Measurements from ENCODE around the gene PKP1. TPM values are rescaled to one million over a fixed set of nuclear protein-coding genes. Genes with fewer than 3 reads are reported as not detected.

The PKP1 gene
- polyA plus RNA-seq, 3 donors, result not detected

DNA sequence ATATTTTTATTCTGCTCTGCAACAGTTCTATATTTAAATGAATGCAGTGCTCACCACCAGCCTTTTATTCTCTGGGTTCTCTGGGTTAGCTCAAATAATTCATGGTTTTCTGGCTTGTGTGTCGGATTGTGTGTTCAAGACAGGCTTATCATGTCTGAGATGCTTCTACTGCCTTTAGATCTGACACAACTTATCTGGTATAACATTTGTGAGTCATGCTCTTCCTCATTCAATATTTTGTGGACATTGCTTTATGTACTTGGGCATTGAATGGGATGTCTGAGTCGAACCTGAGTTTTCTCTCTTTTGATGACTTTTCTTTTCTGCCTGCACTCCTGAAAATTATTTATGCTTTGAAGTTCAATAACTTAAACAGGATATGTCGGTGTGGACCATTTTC, 17.6 kb upstream of the PKP1 start:
- Histone ChIP-seq H2AFZ (ENCODE audit: insufficient read depth, low read depth, low read length, poor library complexity, severe bottlenecking) (no peak overlapping the region), H3K36me3 (replicated peaks in 1 of 2; ENCODE audit: control insufficient read depth in 1 of 2, insufficient read depth in 2 of 2, low read length in 2 of 2) (no peaks in the 10 kb centered on the region), H3K4me1 (ENCODE audit: control insufficient read depth in 1 of 2, insufficient read depth in 2 of 2, low read length in 2 of 2) (no peaks in the 10 kb centered on the region), H3K9ac (ENCODE audit: insufficient read depth, low read length, poor library complexity, severe bottlenecking) (no peak overlapping the region), H3K4me3 (replicated peaks in 1 of 3; ENCODE audit: low read depth in 2 of 3, low read length in 3 of 3) (no peak overlapping the region), H3K9me3 (replicated peaks in 1 of 2; ENCODE audit: control insufficient read depth in 1 of 2, insufficient read depth in 1 of 2, low read length in 2 of 2) (no peaks in the 10 kb centered on the region), H3K79me2 (ENCODE audit: insufficient read depth, low read length) (no peaks in the 10 kb centered on the region), H3K27me3 (ENCODE audit: control insufficient read depth in 2 of 2, insufficient read depth in 2 of 2, low read length in 2 of 2) (peaks cover 0 to 5% of the 10 kb centered on the region in 2 donors), H3K27ac (ENCODE audit: low read depth in 1 of 2, low read length in 2 of 2) (no peak overlapping the region), H4K20me1 (ENCODE audit: insufficient read depth, low read length) (no peaks in the 10 kb centered on the region), H3K4me2 (replicated peaks; ENCODE audit: extremely low read depth, low read length, poor library complexity, severe bottlenecking) (no peak overlapping the region)
- DNase-seq, result no peak
- H3K27ac Mint-ChIP-seq, result no peak overlapping the region
- no peaks in the 10 kb centered on the region for H3K36me3 Mint-ChIP-seq
- peaks cover 3% of the 10 kb centered on the region for H3K4me1 Mint-ChIP-seq
- 80% methylated on average over 2 of the region's 3 CpGs for WGBS (ENCODE audit: insufficient coverage)
- no peak overlapping the region for H3K4me3 Mint-ChIP-seq
- intact Hi-C loops (cut with micrococcal nuclease), result no loop called here
- no peaks in the 10 kb centered on the region for H3K9me3 Mint-ChIP-seq
- TF ChIP-seq CTCF (IDR thresholded peaks at IDR 0.05), result no peak
- peaks cover 20 to 25% (median 22%) of the 10 kb centered on the region in 3 donors for H3K27me3 Mint-ChIP-seq (ENCODE audit: low read depth in 3 of 3)

- DNase-seq, result no peak
Measured at GRCh38 chr1:201266276-201266675, 17.0 kb upstream of the PKP1 start.

More at GRCh38 chr1:201266276-201266675, 17.0 kb upstream of the PKP1 start:
- Histone ChIP-seq H3K4me1 (ENCODE audit: control insufficient read depth in 1 of 2, insufficient read depth in 2 of 2, low read length in 2 of 2) (no peaks in the 10 kb centered on the region), H3K9me3 (replicated peaks in 1 of 2; ENCODE audit: control insufficient read depth in 1 of 2, insufficient read depth in 1 of 2, low read length in 2 of 2) (no peaks in the 10 kb centered on the region), H3K79me2 (ENCODE audit: insufficient read depth, low read length) (no peaks in the 10 kb centered on the region), H3K27me3 (ENCODE audit: control insufficient read depth in 2 of 2, insufficient read depth in 2 of 2, low read length in 2 of 2) (peaks cover 0 to 5% of the 10 kb centered on the region in 2 donors), H3K4me3 (replicated peaks in 1 of 3; ENCODE audit: low read depth in 2 of 3, low read length in 3 of 3) (no peak overlapping the region), H3K27ac (ENCODE audit: low read depth in 1 of 2, low read length in 2 of 2) (no peak overlapping the region), H4K20me1 (ENCODE audit: insufficient read depth, low read length) (no peaks in the 10 kb centered on the region), H3K9ac (ENCODE audit: insufficient read depth, low read length, poor library complexity, severe bottlenecking) (no peak overlapping the region), H3K36me3 (replicated peaks in 1 of 2; ENCODE audit: control insufficient read depth in 1 of 2, insufficient read depth in 2 of 2, low read length in 2 of 2) (no peaks in the 10 kb centered on the region), H3K4me2 (replicated peaks; ENCODE audit: extremely low read depth, low read length, poor library complexity, severe bottlenecking) (no peak overlapping the region), H2AFZ (ENCODE audit: insufficient read depth, low read depth, low read length, poor library complexity, severe bottlenecking) (no peak overlapping the region)
- Mint-ChIP-seq H3K27me3 (ENCODE audit: low read depth in 3 of 3) (peaks cover 22 to 24% (median 22%) of the 10 kb centered on the region in 3 donors), H3K36me3 (no peaks in the 10 kb centered on the region), H3K4me3 (no peak overlapping the region), H3K27ac (no peak overlapping the region), H3K9me3 (no peaks in the 10 kb centered on the region), H3K4me1 (peaks cover 3% of the 10 kb centered on the region)
- no peak for TF ChIP-seq CTCF (IDR thresholded peaks at IDR 0.05)
- intact Hi-C loops (cut with micrococcal nuclease), result no loop called here

Measured in CD14-positive monocyte (primary cell).